GM12873 (cell line): ENCODE results near the gene IZUMO2.

Experiments used
- TF ChIP-seq, protein P1 (sequence below): IDR thresholded peaks from 2 replicates; pipeline ENCODE4 v1.5.1; 2012; ENCODE audit warnings: low read depth, mild to moderate bottlenecking, moderate library complexity, low read length, control low read depth; ENCODE audit not compliant: insufficient read depth; ENCODE audit errors: missing control alignments

Gene IZUMO2

GRCh38 chr19:50204081-50204428 is 41.0 kb upstream of the IZUMO2 start:
- TF ChIP-seq, protein P1, sequence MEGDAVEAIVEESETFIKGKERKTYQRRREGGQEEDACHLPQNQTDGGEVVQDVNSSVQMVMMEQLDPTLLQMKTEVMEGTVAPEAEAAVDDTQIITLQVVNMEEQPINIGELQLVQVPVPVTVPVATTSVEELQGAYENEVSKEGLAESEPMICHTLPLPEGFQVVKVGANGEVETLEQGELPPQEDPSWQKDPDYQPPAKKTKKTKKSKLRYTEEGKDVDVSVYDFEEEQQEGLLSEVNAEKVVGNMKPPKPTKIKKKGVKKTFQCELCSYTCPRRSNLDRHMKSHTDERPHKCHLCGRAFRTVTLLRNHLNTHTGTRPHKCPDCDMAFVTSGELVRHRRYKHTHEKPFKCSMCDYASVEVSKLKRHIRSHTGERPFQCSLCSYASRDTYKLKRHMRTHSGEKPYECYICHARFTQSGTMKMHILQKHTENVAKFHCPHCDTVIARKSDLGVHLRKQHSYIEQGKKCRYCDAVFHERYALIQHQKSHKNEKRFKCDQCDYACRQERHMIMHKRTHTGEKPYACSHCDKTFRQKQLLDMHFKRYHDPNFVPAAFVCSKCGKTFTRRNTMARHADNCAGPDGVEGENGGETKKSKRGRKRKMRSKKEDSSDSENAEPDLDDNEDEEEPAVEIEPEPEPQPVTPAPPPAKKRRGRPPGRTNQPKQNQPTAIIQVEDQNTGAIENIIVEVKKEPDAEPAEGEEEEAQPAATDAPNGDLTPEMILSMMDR: no peak

- TF ChIP-seq, protein P1: no peak
These were observed 40.4 kb upstream of the IZUMO2 start, which contains the start of gene MYH14 for GRCh38 chr19:50203281-50204080. TSS of gene MYH14 (plus strand) at chr19:50203622. CDS start at chr19:50210366, 6,744 bp downstream.

DNA sequence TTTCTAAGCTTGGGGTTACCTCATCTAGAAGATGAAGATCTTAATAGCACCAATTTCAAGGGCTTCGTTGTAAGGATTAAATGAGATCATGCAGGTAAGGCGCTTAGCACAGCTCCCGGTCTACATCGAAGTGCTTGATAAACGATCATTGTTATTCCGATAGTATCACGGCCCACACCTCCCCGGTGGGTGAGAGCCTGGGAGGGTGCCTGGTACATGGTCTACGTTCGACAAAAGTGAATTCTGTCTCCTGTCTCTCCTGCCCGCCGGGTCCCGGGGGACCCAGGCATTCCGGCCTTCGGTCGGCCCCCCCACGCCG is 39.8 kb upstream of the IZUMO2 start:
- TF ChIP-seq, protein P1: no peak

GRCh38 chr19:50202386-50202785 is 39.3 kb upstream of the IZUMO2 start:
- TF ChIP-seq, protein P1: no peak

DNA sequence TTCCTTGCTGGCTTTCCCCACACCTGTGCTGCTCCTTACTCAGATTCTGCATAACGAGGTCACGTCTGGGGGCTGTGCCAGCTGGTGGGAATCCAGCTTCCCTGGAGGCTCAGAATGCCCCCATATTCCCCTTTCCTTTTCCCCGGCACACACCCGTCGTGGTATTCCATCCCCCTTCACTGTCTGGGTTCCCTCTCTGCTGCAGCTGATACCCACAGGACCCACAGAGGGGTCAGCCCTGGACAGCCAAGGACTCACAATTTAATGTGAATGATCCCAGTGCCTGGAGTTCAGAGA is 36.1 kb upstream of the IZUMO2 start:
- TF ChIP-seq, protein P1: no peak

DNA sequence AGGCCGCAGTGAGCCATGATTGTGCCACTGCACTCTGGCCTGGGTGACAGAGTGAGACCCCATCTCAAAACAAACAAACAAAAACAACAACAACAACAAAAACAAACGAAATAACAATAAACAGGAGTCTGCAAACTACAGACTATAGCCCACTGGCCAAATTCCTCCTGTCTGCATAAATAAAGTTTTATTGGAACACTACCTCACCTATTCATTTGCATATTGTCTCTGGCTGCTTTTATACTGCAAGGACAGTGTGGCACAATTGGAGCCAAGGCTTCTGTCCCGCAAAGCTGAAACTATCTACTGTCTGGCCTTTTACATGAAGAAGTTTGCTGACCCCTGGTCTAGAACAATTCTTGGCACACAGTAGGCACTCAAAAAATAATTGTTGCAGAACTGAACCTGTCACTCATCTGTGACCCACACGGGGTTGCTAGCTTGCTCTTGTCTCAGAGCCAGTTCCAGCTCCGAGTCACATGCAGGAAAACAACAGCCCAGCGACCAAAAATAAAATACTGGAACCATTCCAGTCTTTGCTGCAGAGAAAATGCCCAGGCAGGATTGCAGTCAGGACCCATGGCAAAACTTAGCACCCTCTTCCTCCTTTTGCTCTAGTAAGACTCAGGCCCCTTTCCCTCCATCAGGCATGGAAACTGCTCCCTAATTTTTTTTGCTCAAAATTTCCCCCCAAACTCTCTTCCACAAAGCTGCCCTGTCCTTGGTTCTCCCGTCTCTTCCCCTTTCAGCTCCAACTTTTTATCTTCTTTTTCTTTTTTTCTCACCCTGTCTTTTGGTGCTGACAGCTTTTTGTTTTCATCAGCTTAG is 35.6 kb upstream of the IZUMO2 start:
- TF ChIP-seq, protein P1: no peak

- TF ChIP-seq, protein P1: no peak
These were observed 34.3 kb upstream of the IZUMO2 start for GRCh38 chr19:50197348-50197747.
